Epithelial cell of esophagus (primary cell): Measurements from ENCODE around the gene PMEPA1.

ENCODE experiments used
- DNase-seq: peaks from one replicate; pipeline ENCODE4 v3.0.0; 2010; ENCODE audit warnings: low read depth
- H3K4me3 ChIP-seq: 2 replicates; pipeline ENCODE4 v1.5.1; 2011; ENCODE audit warnings: mild to moderate bottlenecking, low read length, control low read depth
- TF ChIP-seq, protein P1 (sequence below): IDR thresholded peaks from 2 replicates; pipeline ENCODE4 v1.5.1; 2011; ENCODE audit warnings: low read depth, mild to moderate bottlenecking, low read length, control low read depth, inconsistent platforms; ENCODE audit not compliant: insufficient read depth; ENCODE audit errors: missing control alignments

Gene PMEPA1

DNA sequence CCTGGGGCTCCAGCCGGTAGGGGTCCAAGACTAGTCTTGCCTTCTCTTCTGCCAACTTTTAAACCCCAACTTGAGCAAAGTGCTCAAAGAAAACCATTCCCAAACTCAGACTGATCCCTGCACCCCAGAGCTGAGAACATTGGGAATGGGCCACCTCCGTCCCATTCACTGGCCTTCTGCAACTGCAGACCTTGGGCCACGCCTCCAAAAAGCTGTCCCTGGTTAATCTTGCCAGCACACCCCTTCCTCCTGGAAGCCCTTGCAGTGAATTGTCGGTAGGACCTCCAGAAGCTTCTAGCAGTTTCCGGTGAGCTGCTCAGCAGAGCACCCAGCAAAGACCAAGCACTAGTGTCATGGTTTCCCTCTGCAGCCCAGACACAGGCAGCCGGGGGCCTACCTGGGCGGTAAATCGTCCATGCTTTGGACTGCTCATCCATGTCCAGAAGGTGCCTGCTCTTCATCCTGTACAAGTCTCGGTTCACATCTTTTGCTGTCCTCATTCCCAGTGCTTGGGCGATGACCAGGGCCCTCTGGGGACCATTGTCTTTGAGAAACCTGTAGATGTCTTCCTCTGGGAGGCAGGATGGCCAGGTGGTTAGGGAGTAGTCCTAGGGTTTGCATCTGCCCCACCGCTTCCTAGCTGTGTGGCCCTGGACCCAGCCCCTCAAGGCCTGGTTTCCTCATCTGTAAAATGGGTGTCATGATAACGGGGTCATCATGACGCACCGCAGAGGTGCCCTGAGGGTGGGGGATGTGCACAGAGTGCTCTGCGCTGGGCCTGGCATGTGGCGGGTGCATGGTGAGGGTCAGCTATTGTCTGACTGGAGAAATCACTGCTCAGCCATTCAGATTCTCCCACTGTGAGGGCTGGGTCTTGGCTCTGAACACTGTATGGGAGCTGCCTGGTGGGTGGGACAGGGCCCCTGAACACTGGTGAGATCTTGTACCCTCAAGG lies 95.0 kb downstream of the PMEPA1 start:
- no peak overlapping the region for H3K4me3 ChIP-seq
- DNase-seq = no peak
- TF ChIP-seq, protein P1, sequence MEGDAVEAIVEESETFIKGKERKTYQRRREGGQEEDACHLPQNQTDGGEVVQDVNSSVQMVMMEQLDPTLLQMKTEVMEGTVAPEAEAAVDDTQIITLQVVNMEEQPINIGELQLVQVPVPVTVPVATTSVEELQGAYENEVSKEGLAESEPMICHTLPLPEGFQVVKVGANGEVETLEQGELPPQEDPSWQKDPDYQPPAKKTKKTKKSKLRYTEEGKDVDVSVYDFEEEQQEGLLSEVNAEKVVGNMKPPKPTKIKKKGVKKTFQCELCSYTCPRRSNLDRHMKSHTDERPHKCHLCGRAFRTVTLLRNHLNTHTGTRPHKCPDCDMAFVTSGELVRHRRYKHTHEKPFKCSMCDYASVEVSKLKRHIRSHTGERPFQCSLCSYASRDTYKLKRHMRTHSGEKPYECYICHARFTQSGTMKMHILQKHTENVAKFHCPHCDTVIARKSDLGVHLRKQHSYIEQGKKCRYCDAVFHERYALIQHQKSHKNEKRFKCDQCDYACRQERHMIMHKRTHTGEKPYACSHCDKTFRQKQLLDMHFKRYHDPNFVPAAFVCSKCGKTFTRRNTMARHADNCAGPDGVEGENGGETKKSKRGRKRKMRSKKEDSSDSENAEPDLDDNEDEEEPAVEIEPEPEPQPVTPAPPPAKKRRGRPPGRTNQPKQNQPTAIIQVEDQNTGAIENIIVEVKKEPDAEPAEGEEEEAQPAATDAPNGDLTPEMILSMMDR = no peak

DNA sequence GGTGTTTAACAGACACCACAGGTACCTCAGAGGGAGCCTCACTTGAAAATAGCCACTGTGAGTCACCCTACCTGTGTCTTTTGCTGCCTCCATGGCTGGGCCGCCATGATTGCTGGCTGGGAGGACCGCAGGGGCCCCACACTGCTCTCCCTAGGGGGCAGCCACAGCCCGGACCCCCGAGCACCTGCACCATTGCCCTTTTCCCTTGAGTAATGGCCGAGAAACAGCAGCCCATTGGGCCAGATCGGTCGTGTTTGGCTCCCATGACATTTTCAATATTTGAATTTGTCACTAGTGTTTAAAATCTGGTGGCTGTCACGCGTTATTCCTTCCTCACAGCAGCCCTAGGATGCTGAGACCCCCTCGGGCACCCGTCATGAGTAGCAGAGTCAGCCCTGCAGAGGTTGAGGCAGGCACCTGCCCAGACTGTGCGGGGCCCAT lies 96.3 kb downstream of the PMEPA1 start:
- DNase-seq = no peak
- TF ChIP-seq, protein P1 = no peak
- no peak overlapping the region for H3K4me3 ChIP-seq

DNA sequence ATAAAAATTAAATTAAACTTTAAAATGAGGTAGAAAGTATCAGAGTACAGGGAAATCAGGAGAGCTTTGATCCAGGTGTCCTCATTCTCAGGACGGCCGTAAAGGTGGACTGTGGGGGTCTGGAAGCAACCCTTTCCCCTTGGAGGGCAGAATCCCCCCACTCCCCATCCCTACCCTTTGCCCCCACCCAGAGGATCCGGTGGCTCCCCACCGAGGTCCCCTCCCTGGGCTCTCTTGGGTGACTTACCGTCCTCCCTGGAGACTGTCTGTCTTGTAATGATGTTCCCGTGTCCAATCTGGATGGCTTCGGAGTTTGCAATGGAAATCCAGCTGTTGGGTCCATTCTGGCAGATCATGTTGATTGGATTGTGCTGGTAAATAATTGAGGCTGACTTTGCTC lies 96.9 kb downstream of the PMEPA1 start:
- TF ChIP-seq, protein P1 = no peak
- no peak for DNase-seq
- H3K4me3 ChIP-seq = no peak overlapping the region

DNA sequence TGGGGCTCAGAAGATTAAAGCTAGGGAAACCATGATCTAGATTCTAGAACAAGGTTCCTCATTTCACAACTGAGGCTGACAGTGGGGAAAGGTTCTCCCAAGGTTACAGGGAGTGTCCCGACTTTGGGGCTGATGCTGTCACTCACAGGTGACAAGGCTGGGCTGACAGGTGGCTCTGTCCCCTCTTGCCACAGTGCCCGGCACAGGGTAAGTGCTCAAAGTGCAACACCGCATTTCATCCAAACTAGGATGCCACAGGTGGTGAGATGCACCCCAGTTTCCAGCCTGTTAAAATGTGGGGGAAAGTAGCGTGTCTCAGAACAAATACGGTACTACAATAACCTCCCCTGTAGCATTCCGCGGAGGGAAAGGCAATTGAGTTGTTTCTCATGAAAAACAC lies 97.4 kb downstream of the PMEPA1 start:
- no peak for DNase-seq
- TF ChIP-seq, protein P1 = no peak
- no peak overlapping the region for H3K4me3 ChIP-seq

DNA sequence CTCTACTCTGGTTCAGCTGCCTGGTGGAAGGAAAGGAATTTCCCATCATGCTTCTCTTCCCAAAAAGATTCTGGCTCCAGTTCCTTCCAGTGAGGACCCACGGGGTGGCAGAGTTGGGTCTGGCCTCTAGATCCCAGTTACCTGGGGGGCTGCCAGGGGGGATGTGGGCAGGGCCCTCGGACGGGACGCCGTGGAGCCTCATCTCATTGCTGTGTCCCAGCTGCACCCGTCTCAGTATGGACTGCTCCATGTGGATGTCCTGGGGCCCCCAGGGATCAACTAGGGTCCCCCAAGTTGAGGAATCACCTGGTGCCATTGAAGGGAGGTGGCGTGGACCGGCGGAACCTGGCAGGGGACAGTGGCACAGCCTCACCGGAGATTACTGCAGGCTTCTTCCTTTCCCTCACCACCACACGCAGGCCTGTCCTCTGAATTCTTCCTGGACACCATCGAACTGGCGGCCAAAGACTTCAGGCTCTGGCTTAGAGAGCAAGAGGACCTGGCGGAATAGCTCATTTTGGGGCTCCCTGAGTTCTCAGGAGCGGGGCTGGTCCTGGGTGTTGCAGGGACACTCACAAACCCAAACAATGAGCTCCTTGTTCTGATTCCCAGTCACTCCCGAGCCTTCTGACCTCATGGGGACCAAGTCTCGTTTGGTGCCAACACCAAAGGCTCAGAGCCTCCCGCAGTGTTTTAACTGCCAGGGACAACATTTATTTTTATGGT lies 98.1 kb downstream of the PMEPA1 start:
- TF ChIP-seq, protein P1 = no peak
- no peak overlapping the region for H3K4me3 ChIP-seq
- DNase-seq = no peak

DNA sequence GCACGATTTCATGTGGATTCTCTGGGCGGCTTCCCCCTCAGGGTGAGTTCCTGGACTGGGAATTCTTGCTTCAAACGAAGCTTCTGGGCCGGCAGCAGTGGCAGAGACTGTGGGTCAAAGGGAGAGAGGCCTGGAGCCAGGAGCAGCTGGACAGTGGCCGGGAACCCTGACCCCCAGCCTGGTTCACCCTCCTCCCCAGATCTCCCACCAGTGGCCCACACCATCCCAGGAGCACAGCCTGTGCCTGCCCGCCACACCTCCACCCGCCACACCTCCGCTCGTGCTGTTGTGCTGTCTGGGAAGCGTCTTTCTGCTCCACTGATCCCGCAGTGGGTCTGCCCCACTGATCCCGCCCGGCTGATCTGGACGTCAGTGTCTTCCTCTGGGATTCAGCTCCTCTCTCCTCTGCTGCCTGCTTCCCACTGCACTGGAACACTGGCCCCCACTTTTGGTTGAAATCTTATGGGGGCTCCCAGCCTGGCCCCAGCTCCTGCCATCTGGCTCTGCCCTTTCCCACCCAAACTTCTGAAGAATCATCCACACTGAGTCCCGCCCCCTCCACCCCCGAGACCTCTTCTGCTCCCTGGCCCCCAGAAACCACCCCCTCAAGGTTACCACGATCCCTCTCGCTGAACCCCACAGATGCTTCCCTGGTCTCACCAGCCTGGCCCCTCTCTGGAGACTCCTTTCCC lies 99.4 kb downstream of the PMEPA1 start:
- no peak overlapping the region for H3K4me3 ChIP-seq
- TF ChIP-seq, protein P1 = no peak
- DNase-seq = no peak
